GM18867 (cell line): ENCODE results near the gene SFSWAP.

Experiments
- ATAC-seq: cut with Tn5 transposase; IDR thresholded peaks from one replicate; pipeline ENCODE4 v1.9.1; 2021; ENCODE audit warnings: mild to moderate bottlenecking, moderate library complexity; ENCODE audit not compliant: unreplicated experiment

SFSWAP gene

DNA sequence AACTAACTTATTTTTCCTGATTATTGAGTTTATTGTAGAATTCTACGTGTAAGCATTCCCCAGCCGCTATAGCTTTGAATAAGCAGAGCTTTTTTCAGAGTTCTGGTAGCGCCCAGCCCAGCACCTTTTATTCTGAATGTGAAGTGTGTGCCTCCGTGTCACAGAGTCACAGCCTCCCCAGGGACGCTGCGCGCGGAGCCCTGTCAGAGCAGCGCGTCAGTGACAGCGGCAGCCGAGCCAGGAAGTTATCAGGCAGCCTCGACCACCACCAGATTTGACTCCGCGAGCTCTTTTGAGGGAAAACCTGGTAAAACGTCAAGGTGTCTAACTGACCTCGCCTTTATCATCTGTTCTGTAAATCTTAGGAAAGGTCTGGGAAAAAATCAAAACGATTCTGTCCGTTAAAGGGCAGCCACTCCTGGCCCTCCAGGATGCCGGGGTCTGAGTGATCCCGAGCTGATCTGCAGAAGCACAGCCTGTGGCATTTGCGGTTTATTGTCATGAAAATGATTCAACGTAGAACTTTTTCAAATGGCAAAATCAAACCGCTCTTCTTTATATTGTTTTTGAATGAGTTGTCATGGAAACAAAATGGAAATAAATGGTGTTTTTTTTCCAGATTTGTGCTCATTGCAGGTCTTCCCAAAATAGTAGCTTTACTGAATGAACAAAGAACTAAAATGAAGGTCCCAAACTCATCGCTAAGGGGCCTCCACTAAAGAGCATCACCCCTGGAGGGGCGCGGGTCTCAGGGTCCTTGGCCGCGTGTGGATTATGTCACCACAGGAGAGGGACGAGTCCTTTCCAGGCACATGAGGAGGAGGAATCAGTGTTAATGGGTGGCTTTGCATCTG, 74.2 kb downstream of the SFSWAP start:
- no peak for ATAC-seq

DNA sequence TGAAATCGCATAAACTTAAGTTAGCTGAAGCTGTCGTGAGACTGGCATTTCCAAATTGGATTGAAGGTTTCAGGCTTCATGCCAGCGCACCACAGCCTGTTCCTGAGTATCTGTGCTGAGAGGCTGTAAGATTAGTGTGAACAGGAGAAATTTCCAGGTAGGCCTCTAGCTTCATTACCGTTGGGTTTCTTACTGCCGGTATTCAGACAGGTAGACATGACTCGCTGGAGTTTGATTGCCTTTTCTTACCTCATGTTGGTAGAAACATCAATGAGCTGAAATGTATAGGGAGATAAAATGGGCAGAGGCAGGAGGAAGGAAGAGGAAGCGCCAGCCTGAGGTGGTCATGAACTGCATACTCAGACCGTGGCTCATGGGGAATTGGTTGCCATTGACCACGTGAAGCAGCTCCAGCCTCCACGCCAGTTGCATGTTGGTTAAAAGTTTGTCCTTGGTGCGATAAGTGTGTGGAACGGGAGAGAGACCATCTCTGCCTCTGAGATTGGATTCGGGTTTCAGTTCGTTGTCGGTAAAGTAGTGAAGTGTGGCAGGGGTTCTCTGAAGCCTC, 75.0 kb downstream of the SFSWAP start:
- no peak for ATAC-seq

DNA sequence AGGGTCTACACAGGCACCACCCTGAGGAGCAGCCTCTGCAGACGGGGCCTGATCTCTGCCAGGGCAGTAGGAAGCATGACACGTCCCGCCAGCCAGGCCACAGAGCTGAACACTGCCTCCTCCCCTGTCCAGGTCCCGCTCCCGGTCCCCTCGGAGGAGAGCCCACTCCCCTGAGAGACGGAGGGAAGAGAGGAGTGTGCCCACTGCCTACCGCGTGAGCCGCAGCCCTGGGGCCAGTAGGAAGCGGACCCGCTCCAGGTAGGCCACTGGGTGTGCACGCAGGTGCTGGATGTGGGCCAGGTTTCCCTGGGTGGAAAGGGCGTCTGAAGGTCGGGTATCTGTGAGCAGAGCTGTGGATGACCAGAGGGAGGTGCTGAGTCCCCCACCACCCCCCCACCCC, 75.4 kb downstream of the SFSWAP start:
- ATAC-seq = no peak

DNA sequence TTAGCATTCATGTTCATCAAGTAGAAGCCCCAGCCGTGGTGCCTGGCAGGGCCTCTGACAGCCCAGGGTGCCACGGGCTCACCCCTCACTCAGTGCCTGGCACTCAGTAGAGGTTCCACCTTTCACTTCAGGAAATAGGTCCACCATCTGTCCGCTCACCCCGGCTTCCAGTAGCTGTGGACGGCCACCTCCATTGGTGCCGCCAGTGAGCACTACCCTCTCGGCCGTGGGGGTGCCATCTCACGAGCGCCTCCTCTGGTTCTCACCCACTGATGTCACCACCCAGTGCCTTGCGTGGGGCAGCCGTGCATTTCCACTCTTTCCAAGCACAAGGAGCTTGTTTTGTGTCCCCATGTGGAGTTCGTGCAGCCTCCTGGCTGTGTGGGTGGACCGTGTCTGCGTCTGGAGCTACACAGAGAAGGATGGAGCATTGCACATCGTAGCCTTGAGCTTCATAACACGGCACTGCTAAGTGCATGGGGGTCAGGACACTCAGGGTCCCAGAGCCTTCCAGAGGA, 76.3 kb downstream of the SFSWAP start:
- ATAC-seq = no peak

DNA sequence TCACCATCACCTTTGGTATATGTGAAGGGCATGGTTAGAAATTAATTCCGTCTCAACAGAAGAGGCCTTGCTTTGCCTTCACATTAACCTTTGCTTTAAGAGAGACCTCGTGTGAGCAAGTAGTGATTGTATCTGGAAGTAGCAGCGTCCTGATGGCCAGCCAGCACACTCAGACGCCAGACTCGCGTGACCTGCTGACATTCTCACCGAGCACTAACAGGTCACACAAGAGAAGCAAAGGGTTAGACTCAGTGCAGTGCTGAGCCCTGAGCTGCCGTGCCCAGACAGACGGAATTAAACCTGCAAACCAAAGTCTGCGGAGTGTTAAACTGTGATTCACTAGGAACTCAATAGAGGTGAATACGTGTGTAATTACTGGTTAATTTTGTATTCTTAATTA, 77.2 kb downstream of the SFSWAP start:
- no peak for ATAC-seq

DNA sequence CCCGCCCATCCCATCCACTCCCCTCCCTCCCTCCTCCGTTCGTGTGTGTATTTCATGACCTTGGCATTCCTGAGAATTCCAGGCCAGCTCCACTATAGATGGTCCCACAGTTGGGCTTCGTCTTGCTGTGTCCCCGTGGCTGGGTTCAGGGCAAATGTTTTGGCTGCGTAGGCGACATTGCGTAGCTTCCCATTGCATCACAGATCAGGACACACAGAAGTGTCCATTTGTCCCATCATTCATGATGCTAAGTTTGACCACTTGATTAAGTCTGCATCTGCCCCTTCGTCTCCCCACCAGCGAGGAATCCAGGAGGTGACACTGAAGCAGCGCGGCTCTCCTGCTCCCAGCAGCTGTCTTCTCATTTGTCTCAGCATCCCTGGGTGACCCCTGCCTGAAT, 78.7 kb downstream of the SFSWAP start:
- no peak for ATAC-seq

DNA sequence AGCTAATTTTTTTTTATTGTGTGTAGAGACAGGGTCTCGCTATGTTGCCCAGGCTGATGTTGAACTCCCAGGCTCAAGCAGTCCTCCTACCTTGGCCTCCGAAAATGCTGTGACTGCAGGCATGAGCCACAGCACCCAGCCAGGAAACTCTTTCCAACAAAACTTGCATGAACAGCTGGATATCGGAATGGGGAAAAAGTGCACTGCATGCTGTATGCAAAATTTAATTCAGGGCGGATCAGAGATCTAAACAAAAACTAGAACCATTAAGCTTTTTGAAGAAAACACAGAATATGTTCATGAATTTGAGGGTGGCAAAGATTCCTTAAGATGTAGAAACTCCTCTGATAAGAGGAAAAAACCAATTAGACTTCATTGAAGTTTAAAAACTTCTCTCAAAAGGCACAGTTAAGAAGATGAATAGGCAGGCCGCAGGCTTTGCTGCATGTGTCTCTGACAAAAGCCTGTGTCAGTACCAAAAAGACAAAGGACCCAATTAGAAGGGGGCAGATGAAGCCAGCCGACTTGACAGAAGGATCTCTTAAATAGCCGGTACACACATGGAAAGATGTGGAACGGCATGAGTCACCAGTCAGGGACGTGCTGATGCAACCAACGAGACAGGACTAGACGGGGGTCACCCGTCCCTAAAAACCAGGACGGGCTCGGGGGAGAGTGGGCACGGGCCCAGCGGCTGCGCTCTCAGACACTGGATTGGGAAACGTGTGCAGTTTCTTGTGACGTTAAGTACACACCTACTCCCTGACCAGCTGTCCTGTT, 82.5 kb downstream of the SFSWAP start:
- no peak for ATAC-seq

DNA sequence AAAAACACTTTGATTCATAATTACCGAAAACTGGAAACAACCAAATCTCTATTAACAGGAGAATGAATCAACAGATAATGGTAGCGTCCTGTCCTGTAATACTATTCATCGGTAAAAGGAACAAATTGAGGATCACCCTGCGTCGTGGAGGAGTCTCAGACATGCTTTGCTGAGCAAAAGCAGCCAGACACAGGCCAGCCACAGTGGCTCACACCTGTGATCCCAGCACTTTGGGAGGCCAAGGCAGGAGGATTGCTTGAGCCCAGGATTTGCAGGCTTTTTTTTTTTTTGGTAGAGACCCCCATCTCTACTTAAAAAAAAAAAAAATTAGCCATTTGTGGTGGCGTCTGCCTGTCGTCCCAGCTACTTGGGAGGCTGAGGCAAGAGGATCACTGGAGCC, 83.2 kb downstream of the SFSWAP start:
- no peak for ATAC-seq

DNA sequence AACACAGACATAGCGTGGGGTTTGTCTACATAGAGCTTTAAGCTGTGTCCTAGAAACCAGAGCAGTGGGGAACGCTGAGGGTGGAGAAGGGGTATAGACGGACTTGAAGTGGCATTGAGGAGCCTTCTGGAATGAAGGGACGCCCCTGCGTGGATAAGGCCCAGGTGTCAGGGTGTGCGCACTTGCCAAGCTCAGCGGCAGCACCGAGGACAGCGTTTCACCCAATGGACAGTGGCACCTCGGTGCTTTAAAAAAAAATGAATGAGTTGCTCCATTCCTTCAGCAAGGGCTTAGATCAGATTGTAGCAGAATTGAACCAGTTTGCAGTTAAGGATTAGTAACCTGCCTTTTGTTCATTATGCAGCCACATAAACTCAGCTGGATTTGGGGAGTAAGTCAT, 83.7 kb downstream of the SFSWAP start:
- no peak for ATAC-seq

DNA sequence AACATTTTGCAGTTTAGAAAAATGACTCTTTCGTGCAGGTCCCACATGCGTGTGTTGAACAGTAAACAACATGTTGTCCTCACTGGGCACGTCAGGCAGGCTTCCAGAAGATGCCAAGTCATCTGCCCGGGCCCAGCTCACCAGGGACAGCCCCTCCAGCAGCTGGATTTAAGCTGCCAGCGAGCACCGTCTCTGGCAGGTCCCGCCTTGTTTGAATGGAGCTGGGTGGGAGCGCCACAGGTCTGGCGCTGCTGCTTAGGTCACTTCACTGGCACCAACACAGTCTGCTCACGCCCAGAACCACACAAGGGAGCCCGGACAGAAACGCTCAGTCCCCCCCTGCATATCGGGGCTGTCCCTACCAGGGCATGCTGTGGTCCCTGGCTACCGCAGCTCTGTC, 84.2 kb downstream of the SFSWAP start:
- ATAC-seq = no peak

DNA sequence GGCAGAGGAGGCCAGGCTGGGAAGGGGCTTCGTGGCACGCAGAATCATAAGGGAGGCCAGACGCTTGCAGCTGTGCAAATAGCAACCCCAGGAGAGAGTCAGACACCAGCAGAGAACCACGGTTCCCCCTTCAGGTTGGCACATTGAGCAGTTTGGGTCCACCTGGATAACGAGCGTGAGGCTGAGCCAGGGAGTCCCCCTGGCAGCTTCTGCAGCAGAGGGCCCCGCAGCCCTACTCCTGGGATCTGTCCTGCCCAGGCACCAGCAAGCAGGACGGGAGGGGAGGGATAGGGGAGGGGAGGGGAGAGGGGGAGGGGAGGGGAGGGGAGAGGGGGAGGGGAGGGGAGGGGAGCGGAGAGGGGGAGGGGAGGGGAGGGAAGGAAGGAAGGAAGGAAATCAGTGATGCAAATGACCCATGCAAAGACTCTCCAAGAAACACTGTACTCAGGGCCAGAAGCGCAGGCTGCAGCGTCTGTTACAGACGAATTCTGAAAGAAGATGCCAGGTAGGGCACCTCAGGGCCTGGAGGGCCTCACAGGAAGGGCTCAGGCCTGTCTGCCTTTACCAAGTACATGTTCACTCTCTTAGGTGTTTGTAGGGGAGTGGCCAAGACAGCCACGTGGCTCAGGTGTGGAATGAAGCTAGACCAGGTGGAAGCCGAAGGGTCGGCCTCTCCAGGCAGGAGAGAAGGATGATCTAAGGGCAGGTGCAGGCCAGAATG, 85.0 kb downstream of the SFSWAP start:
- no peak for ATAC-seq

DNA sequence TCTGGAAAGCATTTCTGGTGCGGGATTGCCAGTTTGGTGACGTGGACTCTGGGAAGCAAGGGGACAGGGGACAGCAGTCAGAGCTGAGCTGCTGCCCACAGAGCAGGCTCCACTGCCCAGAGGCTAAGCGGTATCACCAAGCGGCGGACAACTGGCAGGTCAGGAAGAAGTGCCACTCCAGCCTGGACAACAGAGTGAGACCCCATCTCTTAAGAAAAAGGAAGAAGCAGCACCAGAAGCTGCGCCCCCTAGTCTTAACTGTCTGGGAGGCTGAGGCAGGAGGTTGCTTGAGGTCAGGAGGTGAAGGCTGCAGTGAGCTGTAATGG, 85.5 kb downstream of the SFSWAP start:
- ATAC-seq = no peak

DNA sequence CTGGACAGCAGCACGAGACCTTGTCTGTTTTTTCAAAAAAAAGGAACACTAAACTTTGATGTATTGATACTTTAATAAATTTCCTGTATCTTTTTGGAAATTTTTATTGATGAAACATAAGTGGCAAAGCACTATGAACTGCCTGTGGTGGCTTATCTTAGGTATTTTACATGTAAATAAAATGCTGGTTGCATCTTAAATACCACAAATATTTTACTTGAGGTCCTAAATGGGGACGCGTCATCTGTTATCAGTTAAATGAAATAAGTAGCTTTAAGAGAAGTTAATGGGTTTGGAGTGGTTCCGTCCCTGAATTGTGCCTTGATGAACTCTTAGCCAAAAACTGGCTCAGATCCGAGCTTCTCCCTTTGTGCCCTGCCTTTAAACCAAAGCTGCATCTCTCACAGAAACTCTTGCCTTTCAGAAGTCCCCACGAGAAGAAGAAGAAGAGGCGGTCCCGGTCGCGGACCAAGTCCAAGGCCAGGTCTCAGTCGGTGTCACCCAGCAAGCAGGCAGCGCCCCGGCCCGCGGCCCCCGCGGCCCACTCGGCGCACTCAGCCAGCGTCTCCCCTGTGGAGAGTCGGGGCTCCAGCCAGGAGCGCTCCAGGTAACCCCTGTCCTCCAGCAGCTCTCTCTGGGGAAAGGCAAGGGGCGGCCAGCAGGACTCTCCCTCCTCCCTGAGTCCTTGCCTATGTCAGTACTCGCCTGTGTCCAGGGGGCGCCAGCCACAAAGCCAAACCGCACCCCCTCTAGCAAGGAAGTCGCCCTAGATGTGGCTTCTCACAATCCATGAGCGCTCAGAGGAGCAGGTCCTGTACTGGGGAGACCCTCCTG, 86.1 kb downstream of the SFSWAP start:
- ATAC-seq = no peak

DNA sequence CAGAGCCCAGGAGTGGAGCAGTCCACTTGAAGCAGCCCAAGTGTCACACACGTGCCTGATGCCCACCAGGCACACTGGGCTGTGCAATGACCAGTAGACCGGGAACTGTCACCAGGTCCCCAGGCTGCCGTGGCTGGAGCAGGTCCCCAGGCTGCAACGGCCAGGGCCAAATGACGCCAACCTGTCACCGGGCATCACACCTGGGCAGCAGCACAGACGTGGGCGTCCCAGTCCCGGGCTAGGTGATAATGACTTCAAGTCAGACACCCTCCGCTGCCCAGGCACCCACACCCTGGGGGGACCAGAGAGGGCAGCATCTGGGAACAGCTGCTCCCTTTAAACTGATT, 86.7 kb downstream of the SFSWAP start:
- no peak for ATAC-seq

DNA sequence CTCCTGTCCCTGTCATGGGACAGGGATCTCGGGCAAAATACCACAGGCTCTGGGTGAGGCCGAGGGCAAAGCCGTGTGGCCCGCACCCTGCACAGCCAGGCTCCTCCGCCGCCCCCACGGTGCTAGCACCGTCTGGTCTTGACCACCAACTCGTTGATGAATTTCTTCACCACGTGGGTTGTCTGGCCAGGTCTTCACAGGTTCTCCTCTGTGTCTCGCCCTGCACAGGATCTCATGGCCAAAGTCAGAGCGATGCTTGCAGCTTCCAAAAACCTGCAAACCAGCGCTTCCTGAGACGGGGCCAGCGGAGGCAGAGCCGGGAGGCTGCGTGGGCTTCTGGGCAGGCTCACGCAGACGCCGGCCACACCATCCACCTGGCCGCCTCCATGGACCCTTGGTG, 88.3 kb downstream of the SFSWAP start:
- no peak for ATAC-seq

DNA sequence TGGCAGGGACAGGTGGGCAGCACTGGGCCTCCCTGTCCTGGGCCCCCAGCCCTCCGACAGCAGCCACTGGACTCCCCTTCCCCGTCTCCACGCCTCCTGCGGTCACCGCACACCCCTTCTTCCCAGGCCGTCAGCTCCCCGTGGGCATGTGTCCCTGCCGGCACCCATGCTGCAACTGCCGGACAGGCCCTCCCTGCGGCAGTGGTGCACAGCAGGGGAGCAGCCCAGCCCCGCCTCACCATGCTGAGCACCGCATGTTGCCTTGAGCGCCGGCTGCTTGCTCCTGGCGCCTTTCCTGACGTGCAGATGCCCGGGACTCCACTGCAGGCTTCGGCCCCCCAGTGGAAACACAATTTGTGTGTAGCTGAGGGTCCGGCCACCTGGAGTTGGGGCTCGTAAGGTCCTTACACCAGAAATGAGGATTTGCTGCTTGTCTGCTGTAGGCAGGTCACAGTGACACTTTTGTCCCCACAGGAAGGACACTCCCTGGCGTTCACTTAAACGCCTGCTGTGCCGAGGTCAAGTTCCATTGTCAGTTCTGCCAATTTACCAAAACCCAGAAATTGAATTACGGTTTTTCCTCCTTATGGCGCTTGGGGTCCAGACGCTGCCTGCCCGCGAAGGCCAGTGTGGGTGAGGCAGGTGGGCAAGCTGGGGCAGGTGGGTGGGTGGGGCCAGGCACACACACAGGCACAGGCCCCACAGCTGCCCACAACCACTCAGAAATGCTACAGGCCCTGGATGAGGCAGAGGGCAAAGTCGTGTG, 89.1 kb downstream of the SFSWAP start:
- ATAC-seq = no peak

DNA sequence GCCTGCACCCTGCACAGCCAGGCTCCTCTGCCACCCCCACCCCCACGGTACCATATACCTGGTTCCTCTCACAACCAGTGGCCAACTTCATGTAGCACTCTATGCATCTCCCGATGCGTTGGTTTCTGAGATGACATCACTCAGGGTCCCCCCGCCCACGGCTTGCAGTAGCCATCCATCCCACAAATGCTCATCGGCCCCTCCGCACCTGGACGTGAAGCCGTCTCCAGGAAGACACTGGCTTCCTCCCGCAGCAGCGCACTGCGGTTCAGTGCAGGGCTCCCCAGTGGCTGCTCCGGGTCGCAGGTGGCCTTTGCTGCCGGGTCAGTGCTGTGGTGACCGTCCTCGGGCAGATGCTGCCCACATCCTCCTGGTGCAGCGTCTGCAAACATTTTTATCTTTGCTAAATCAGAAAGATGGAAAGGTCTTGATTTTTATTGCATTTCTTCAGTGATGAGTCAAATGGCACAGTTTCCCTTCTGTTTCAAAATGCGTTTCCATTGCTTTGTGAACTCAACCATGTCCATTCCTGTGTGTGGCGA, 89.8 kb downstream of the SFSWAP start:
- no peak for ATAC-seq

DNA sequence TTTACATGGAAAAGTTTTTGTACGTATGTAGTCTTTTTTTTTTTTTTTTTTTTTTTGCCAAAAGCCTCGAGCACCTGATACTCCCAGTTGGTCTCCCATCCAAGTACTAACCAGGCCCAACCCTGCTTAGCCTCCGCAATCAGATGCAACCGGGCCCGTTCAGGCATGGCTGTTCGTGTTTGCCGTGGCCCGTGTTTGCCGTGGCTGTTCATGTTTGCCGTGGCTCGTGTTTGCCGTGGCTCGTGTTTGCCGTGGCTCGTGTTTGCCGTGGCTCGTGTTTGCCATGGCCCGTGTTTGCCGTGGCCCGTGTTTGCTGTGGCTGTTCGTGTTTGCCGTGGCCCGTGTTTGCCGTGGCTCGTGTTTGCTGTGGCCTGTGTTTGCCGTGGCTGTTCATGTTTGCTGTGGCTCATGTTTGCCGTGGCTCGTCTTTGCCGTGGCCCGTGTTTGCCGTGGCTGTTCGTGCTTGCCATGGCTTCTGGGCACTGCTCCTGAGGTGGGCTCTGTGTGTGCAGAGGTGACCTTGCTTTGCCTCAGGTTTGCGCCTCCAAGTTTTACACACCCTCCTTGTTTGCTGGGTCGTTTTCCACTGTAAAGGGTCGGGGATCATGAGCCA, 90.5 kb downstream of the SFSWAP start:
- no peak for ATAC-seq

DNA sequence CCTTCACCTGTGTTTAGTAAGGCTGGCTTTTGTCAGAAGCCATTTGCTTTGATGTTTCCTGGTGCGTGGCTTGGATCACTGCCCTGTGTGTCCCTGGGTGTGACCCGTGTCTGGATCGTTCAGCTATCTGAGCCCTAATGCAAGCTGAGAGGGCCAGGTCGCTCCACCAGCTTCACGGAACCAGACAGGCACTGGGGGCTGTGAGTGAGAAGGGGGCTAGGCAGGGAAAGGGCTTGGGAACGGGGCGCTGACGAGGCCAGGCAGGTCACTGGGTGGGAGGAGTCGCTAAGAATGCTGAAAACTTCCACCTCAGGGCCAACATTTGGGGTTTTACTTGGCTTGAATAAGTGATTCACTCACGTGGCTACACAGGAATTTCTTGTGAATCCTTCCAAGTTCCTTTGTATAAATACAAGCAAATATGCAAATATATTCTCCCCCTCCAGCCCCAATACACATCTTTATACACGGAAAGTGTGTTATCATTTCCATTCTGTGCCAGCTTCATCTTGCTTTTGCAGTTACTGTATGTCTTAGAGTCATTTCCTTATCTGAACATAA, 93.2 kb downstream of the SFSWAP start:
- ATAC-seq = no peak
